ENCODE data around the gene RFTN1.

The RFTN1 gene, protein sequence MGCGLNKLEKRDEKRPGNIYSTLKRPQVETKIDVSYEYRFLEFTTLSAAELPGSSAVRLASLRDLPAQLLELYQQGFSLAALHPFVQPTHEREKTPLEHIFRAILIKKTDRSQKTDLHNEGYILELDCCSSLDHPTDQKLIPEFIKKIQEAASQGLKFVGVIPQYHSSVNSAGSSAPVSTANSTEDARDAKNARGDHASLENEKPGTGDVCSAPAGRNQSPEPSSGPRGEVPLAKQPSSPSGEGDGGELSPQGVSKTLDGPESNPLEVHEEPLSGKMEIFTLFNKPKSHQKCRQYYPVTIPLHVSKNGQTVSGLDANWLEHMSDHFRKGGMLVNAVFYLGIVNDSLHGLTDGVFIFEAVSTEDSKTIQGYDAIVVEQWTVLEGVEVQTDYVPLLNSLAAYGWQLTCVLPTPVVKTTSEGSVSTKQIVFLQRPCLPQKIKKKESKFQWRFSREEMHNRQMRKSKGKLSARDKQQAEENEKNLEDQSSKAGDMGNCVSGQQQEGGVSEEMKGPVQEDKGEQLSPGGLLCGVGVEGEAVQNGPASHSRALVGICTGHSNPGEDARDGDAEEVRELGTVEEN

DNA sequence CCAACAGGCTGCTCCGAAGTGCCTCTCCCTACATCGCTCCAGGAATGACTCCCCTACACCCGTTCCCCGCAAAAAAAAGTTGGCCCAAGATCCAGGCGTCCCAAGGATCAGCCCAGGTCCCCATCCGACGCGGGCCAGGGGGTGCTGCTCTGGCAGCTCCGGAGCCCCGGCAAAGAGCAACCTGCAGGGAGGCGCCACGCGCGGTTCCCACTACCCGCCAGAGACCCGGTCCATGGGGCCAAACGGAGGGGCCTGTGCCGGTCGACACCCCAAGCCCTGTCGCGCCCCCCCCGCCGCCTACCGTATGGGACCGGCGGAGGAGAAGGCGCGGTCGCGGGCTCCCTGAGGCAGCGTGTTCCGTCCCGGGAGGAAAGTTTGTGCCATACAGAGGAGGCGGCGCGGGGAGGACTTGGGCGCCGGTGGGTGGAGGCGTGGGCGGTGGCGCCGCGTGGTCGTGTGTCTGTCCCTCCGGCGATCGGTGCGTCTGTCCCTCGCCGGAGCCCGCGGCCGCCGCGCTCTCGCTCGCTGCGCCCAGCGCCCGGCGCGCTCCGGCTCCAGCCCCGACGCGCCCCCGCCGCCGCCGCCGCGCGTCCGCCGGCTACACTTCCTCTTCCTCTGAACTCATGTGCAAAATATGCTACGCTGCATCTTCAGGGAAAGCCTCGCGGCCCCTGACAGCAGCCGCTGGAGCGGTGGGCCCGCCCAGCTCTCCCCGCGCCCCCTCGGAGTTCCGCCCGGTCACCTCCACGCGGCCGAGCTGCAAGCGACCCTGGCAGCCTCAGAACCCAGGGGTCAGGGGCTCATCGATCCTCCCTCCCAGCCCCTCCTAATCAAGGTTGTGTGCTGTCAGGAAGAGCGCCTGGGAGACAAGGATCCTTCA lies at the start of gene RFTN1:
Gene RFTN1, minus strand, starts transcription at position 559 of the 880 bp plus-strand sequence. CDS start 19,830 bp downstream, outside the sequence.
- peak; percentile 14 to 26 for DNase-seq (ENCODE audit: extremely low read depth in 1 of 2, low read depth in 1 of 2)

DNA sequence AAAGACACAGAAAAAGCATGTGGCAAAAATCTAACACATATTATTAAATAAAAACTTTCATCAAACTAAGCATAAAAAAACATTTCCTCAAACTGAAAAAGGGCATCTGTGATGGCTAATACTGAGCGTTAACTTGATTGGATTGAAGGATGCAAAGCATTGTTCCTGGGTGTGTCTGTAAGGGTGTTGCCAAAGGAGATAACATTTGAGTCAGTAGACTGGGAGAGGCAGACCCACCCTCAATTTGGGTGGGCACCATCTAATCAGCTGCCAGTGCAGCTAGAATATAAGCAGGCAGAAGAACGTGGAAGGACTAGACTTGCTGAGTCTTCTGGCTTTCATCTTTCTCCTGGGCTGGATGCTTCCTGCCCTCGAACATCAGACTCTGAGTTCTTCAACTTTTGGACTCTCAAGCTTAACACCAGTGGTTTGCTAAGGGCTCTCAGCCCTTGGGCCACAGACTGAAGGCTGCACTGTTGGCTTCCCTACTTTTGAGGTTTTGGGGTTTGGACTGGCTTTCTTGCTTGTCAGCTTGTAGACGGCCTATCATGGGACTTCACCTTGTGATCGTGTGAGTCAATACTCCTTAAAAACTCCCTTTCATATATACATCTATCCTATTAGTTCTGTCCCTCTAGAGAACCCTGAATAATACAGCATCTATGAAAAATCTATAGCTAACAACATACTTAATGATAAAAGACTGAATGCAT lies 46.3 kb upstream of the RFTN1 start:
- DNase-seq (ENCODE audit: extremely low read depth in 1 of 2, low read depth in 1 of 2): no peak

DNA sequence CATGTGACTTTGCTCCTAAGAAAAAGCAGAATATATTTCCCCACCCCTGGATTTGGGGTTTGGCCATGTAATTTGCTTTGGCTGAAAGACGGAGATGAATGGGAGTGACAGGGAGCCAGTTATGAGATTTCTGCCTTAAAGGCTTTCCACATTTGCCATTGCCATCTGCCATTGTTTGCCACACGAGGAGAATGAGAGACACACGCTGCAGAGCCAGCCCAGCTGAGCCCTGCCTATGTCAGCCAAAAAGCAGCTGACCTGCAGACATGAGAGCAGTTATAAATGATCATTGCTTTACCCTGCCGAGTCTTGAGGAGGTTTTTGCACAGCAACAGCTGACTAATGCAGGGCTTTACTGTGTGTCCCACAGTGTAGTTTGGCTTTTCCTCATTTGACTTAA lies 40.6 kb upstream of the RFTN1 start:
- DNase-seq (ENCODE audit: extremely low read depth in 1 of 2, low read depth in 1 of 2): no peak

DNA sequence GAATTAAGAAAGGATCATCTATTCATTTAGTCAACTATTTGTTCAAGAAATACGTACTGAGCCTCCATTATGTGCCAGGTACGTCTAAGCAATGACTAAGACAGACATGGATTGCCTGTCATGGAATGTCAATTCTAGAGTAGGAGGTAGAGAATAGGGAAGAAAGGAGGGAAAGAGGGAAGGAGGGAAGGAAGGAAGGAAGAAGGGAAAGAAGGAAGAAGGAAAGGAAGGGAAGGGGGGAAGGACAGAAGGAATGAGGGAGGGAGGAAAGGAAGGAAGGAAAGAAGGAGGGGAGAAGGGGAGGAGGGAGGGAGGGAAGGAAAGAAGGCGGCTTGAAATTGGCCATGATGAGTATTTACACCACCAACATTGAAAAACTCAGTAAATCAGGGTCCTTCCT lies 39.3 kb upstream of the RFTN1 start:
- no peak for DNase-seq (ENCODE audit: extremely low read depth in 1 of 2, low read depth in 1 of 2)

DNA sequence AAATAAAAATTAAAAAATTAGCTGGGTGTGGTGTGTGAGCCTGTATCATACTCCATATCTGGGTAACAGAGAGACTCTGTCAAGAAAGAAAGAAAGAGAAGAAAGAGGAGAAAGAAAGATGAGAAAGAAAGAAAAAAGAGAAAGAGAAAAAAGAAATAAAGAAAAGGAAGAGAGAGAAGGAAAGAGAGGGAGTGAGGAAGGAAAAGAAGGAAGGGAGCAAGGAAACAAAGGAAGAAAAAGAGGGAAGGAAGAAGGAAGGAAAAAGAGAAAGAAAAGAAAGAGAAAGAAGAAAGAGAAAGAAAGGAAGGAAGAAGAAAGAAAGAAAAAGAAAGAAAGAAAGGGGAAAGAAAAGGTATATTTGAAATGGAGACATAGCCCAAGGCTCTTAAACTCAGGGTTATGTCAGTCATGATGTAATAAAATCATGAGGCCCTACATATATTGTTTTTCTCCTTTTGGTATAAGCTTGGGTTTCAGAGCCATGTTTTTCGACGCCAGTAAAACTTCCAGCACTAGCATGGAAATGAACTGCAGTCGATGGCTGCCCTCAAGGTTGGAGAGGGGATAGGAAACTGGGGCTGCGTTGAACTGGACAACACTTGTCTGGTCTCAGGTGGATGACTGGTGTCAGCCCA lies 38.0 kb upstream of the RFTN1 start:
- no peak for DNase-seq (ENCODE audit: extremely low read depth in 1 of 2, low read depth in 1 of 2)

DNA sequence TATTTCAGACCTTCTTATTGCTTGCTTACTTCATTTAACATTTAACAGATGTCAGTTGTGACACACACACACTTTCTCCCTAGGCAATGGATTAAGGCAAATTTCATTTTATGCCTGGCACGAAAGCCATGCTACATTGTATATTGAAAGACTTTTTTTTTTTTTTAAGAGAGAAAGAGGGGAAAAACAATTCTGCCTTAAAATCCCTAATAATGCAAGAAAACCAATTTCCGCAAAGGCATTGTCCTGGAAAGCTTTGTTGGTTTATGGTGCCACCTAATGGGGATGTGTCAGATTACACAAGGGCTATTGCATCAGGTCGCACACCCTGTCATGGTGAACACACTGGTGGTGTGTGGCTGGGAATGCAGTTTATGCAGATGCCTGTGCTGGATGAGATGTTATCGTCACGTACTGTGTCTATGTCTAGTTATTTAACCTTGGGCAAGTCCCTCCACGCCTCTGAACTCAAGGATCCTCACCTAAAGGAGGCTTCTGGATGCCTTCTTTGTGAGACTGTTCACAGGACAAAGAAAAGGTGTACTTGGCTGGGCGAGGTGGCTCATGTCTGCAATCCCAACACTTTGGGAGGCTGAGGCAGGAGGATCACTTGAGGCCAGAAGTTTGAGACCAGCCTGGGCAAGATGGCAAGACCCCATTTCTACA lies 37.3 kb upstream of the RFTN1 start:
- DNase-seq (ENCODE audit: extremely low read depth in 1 of 2, low read depth in 1 of 2): peak; percentile 40 to 45

DNA sequence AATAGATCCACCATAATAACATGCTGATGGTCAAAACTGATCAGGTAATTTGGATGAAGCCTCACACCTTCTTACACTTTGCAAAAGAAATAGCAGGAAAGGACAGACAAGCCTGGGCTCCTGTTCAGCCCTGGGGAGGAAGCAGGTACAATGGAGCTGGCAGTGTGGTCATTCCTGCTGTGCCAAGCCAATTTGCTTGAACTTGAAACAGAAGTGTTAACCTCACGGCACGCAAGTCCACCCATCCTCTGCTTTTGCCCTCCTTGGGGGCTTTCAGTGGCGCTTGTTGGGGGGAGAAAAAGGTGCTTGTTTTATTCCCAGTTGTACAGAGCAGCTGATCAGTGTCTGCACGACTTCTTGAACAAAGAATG lies 36.8 kb upstream of the RFTN1 start:
- no peak for DNase-seq (ENCODE audit: extremely low read depth in 1 of 2, low read depth in 1 of 2)

DNA sequence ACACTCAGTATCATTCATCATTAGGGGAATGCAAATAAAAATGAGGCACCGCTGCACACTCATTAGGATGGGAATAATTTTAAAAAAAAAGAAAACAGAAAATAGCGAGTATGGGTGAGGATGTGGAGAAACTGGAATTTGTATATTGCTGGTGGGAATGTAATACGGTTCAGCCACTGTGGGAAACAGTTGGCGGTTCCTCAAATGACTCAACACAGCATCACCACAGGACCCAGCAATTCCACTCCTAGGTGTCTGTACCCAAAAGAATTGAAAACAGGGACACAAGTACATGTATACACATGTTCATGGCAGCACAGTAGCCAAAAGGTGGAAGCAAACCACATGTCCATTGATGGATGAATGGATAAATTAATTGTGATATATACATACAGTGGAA lies 35.2 kb upstream of the RFTN1 start:
- no peak for DNase-seq (ENCODE audit: extremely low read depth in 1 of 2, low read depth in 1 of 2)

DNA sequence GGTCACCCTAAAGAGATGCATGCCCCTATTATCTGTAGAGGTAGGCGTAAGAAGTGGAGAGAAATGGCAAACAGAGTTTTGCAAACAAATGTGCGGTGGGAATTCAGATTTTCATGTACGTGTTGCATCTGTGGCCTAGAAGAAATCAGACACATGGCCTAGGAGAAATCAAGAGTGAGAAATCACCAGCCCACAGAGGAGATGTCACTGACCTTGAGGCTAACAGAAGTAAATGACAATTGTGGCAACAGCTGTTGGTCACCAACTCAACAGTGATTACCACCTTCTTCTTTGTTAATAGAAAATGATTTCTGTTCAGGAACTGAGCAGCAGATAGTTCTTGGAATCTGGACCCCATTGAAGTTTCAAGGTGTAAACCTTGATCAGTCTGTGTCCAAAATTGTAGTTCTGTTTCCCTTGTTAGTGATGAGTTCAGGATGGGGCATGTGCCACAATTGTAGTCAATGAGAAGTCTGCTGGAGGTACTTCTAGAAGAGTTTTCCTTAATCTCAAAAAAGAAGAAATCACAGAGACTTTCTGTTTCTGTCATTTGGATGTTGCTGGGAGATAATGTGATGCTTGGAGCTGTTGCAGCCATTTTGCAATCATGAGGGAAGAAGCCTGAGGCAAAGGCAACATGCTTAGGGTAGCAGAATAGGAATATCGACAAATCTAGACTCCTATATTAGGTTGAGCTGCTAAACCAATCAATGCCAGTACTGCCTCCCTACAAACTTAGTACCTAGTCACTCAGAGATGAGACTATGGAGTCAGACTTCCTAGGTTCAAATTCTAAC lies 34.3 kb upstream of the RFTN1 start:
- no peak for DNase-seq (ENCODE audit: extremely low read depth in 1 of 2, low read depth in 1 of 2)

DNA sequence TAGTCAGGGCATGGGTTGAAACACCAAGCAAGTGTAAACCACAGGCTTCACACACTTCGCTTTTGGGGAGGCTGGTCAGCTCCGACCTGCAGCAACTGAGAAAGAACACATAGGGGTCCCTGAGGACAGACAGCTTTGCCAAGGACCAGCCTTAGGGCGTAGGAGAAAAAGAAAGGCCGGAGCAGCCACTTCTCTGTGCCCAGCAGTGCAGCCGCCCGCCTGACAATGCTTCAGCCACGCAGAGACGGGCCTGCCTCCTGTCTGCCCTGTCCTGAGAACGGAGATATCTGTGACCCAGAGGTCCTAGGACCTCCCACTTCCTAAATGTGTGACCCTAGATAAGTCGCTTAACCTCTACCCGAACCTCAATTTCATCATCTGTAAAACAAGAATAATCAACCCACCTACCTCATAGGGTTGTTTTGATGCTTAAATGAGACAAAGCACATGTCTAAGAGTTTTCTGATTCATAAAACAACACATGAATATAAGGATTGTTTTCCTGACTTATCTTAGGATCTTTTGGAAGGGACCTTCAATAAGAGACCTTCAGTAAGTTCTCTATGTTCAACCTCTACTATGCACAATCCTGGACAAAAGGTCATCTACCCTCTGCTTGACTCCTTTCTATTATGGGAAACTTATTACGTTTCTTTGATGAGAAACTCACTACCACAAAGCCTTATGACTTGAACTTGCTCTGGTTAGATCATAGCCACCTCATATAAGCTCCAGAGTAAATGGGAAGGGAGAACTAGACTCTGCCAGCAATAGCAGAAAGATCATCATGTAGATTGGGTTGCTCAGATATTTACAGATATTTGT lies 32.9 kb upstream of the RFTN1 start:
- DNase-seq (ENCODE audit: extremely low read depth in 1 of 2, low read depth in 1 of 2): no peak

DNA sequence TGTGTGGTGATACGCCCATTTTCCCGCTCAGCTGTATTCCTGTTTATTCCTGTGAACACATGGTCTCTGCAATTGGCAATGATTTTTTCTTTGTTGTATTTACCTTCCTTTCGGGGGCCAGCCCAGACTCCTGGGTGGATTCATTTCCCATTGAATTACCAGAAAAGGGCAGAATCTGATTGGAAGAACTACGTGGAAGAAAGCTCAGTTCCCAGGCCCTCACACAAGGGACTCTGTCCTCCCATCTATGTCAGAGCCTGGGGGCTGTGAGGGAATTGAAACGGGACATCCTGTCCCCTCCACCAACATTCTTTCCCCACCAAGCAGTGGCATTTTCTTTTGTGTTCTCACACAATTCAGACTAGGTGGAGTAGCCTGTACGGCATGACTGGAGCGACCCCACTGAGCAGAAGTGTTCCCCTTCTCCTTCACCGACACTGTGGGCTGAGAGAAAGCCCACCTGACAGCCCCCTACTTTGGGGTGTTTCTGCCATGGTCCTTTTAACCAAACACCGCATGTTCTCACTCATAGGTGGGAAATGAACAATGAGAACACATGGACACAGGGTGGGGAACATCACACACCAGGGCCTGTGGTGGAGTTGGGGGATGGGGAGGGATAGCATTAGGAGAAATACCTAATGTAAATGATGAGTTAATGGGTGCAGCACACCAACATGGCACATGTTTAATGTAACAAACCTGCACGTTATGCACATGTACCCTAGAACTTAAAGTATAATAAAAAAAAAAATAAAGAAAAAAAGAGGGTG lies 32.1 kb upstream of the RFTN1 start:
- no peak for DNase-seq (ENCODE audit: extremely low read depth in 1 of 2, low read depth in 1 of 2)

DNA sequence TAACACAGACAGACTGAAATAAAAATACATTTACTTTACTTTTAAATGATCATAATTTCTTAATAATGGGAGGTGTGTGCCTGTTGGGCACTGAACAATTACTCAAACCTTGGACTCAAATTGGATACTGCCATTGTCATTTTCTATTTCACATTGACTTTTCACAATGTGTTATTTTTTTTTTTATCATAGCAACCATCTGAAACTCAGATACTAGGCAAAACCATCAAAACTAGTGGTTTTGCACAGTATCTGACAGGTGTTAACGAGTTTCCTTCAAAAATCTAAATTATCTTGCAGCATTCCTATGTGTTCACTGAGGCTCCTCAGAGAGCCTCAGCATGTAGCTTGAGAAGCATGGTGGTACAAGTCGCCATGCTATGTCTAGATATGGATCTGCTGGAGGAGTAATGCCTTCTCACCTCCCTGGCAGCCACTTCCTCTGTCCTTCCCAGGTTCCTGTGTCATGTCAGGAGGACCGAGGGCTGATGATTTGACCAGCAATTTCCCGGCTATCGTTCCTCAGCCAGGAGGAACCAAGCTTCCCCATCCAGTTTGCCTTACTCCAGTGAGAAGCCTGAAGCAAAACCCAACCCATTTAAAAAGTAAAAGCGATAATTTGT lies 29.9 kb upstream of the RFTN1 start:
- no peak for DNase-seq (ENCODE audit: extremely low read depth in 1 of 2, low read depth in 1 of 2)

DNA sequence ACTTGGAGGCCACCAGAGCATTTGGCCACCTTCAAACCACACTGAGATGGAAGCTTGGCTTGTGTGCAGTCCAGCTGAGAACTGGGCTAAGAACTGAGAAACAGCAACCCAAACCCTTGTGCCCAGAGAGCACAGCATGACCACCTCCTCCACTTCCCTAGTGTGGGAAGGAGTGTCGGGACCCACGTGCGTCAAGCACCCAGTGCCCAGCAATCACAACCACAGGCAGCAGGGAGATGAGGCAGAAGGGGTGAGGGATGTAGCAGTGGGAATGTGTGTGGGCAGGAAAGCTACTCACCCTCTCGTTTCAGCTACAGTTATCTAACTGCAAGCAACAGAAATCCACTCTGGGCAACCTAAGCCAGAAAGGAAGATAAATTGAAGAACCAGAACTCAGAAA lies 25.0 kb upstream of the RFTN1 start:
- DNase-seq (ENCODE audit: extremely low read depth in 1 of 2, low read depth in 1 of 2): no peak

DNA sequence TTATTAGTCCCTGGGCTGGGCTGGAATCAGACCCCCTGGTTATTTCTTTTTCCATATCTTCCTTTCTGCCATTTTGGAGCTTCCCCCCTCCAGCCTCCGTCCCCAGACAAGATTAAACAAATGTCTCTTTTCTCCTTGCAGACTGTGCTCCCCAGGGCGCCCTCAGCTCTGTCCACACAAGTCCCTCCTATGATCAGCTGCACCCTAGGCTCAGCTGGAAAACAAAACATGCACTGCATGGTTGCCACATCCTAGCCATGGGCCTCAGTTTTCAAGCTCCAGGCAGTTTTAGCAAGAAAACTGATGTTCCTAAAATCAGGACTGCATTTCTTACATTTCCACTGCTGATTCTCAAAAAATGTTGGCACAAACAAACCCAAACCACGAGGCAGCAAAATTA lies 23.5 kb upstream of the RFTN1 start:
- DNase-seq (ENCODE audit: extremely low read depth in 1 of 2, low read depth in 1 of 2): no peak

DNA sequence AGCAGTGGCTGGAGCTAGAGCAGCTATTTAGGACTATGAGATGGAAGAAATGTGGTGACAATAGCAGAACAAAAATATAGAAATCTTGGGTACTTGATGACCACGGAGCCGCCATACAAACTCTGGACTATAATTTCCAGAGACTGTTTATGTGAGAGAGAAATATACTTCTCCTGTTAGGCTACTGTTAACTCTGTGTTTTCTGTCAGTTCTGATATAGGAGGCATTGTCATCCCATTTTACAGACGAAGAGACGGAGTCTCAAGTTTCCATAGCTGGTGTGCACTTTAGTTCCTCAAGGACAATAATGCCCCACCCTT lies 22.8 kb upstream of the RFTN1 start:
- DNase-seq (ENCODE audit: extremely low read depth in 1 of 2, low read depth in 1 of 2): no peak

DNA sequence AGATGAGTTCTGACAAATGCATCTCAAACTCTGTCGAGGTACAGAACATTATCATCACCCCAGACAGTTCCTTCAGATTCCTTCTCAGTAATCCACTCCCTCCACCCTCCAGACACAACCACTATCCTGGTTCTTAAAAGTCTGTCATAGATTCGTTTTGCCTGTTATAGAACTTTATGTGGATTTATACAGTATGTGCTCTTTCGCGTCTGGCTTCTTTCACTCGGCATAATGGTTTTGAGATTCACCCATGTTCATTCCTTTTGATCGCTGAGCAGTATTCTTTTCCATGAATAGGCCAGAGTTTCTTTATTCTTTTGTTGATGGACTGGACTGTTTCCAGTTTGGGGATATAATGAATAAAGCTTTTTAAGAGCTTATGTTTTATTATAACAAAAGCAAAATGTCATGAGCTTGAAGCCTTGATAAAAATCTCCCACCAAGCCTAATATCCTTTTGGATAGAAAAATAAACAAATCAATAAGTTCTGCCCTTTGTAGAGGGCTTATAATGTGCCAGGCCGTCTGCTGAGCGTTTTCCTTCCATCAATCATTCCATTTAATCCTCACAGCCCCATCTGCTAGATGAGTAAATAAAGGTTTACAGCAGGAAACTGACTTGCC lies 21.3 kb upstream of the RFTN1 start:
- no peak for DNase-seq (ENCODE audit: extremely low read depth in 1 of 2, low read depth in 1 of 2)

All from activated CD8-positive, alpha-beta memory T cell treated with anti-CD3 and anti-CD28 coated beads for 1 hour (primary cell).